SK-N-SH (cell line): Measurements from ENCODE around the gene CAMK2N2. TPM values are rescaled to one million over a fixed set of nuclear protein-coding genes. Genes with fewer than 3 reads are reported as not detected.
A peak's percentile ranks its signal among the peaks of the same experiment; 100 is the strongest.

Source experiments
- CTCF ChIA-PET: fragments of 300-600, 350-600 bp; formaldehyde crosslinking; extraction: SDS; loops from one replicate; lab custom pipeline; 2021; lab: Yijun Ruan, JAX
- POLR2A ChIA-PET: fragments of 350-600 bp; sonication (Branson Sonifier 250); formaldehyde crosslinking; extraction: SDS; loops from one replicate; lab custom pipeline; 2020; ENCODE audit warnings: antibody characterized with exemption, inconsistent platforms; lab: Yijun Ruan, JAX
- DNase-seq: peaks from one replicate; pipeline ENCODE4 v3.0.0; 2012
- H2AFZ ChIP-seq: fragments of 200-600 bp; sonication (generic); 2 replicates; pipeline ENCODE4 v1.8.1; 2016; ENCODE audit warnings: antibody characterized with exemption, mild to moderate bottlenecking, low read depth
- H3F3A ChIP-seq: fragments of 200-600 bp; sonication (generic); replicated peaks from 2 replicates; pipeline ENCODE3; 2016; ENCODE audit warnings: antibody characterized with exemption, mild to moderate bottlenecking; ENCODE audit not compliant: insufficient read depth
- H3K27ac ChIP-seq, 2 experiments: fragments of 200-500 bp in 1 of 2; fragments of 200-600 bp in 1 of 2; sonication (Bioruptor generic) in 1 of 2; sonication (generic), shearing (Covaris generic) in 1 of 2; 2 replicates each; pipeline versions ENCODE4 v1.5.1 to v1.6.1; 2014 to 2016; ENCODE audit warnings: low read depth in 2 of 2, inconsistent platforms in 1 of 2, low read length in 1 of 2, mild to moderate bottlenecking in 1 of 2, mixed read lengths in 1 of 2
- H3K27me3 ChIP-seq: fragments of 200-600 bp; sonication (generic), shearing (Covaris generic); 2 replicates; pipeline ENCODE4 v1.6.1; 2016; ENCODE audit warnings: mixed run types; ENCODE audit not compliant: insufficient read depth
- H3K36me3 ChIP-seq, 2 experiments: fragments of 200-500 bp in 1 of 2; fragments of 200-600 bp in 1 of 2; sonication (Bioruptor generic) in 1 of 2; sonication (generic) in 1 of 2; replicated peaks in 1 of 2; 2 replicates each; pipeline versions ENCODE3 to v1.5.1; 2014 to 2016; ENCODE audit warnings: low read length in 1 of 2, mild to moderate bottlenecking in 1 of 2; ENCODE audit not compliant: insufficient read depth in 2 of 2, control insufficient read depth in 1 of 2
- H3K4me1 ChIP-seq, 2 experiments: fragments of 200-500 bp in 1 of 2; fragments of 200-600 bp in 1 of 2; sonication (Bioruptor generic) in 1 of 2; sonication (generic), shearing (Covaris generic) in 1 of 2; 2 replicates each; pipeline versions ENCODE4 v1.5.1 to v1.6.1; 2014 to 2016; ENCODE audit warnings: low read depth in 1 of 2, low read length in 1 of 2, mixed run types in 1 of 2; ENCODE audit not compliant: insufficient read depth in 2 of 2, control insufficient read depth in 1 of 2
- H3K4me2 ChIP-seq: fragments of 200-600 bp; sonication (generic), shearing (Covaris generic); 2 replicates; pipeline ENCODE4 v1.6.1; 2017; ENCODE audit warnings: mixed run types
- H3K4me3 ChIP-seq, 2 experiments: fragments of 200-500 bp in 1 of 2; fragments of 200-600 bp in 1 of 2; sonication (Bioruptor generic) in 1 of 2; sonication (generic), shearing (Covaris generic) in 1 of 2; 2 replicates each; pipeline versions ENCODE4 v1.5.1 to v1.8.1; 2014 to 2016; ENCODE audit warnings: low read depth in 2 of 2, inconsistent platforms in 1 of 2, low read length in 1 of 2, mild to moderate bottlenecking in 1 of 2, mixed read lengths in 1 of 2, moderate library complexity in 1 of 2
- H3K79me2 ChIP-seq: fragments of 200-600 bp; sonication (generic); 2 replicates; pipeline ENCODE4 v1.8.1; 2017; ENCODE audit warnings: mild to moderate bottlenecking; ENCODE audit not compliant: insufficient read depth
- H3K9ac ChIP-seq: fragments of 200-600 bp; sonication (generic); 2 replicates; pipeline ENCODE4 v1.6.1; 2017; ENCODE audit warnings: mixed run types
- H3K9me2 ChIP-seq: fragments of 200-600 bp; sonication (generic); 2 replicates; pipeline ENCODE4 v1.6.1; 2017; ENCODE audit warnings: mixed run types
- H3K9me3 ChIP-seq: fragments of 200-600 bp; sonication (generic); 2 replicates; pipeline ENCODE4 v1.6.1; 2017; ENCODE audit warnings: mixed run types, mild to moderate bottlenecking, moderate library complexity
- H4K20me1 ChIP-seq: fragments of 200-600 bp; sonication (generic); 2 replicates; pipeline ENCODE4 v1.6.1; 2017; ENCODE audit warnings: mild to moderate bottlenecking, mixed run types; ENCODE audit not compliant: insufficient read depth
- CHD2 ChIP-seq: fragments of 150-350 bp; IDR thresholded peaks from 2 replicates; pipeline ENCODE4 v1.6.1; 2018; ENCODE audit warnings: low read length; ENCODE audit not compliant: partially characterized antibody
- ELF1 ChIP-seq: IDR thresholded peaks from 2 replicates; pipeline ENCODE4 v1.4.0; 2012
- EP300 ChIP-seq, 2 experiments: IDR thresholded peaks; 2 replicates each; pipeline versions ENCODE4 v1.4.0 to v1.6.1; 2012; ENCODE audit warnings: borderline replicate concordance in 1 of 2, low read depth in 1 of 2, low read length in 1 of 2
- EZH2phosphoT487 ChIP-seq: fragments of 200-600 bp; sonication (generic); IDR thresholded peaks from 2 replicates; pipeline ENCODE4 v1.6.1; 2017; ENCODE audit warnings: low read depth, mixed run types, mild to moderate bottlenecking, antibody characterized with exemption, moderate library complexity, borderline replicate concordance
- FOSL2 ChIP-seq: IDR thresholded peaks from 2 replicates; pipeline ENCODE4 v1.4.0; 2012; ENCODE audit warnings: low read depth, mild to moderate bottlenecking, moderate library complexity, borderline replicate concordance
- FOXJ3 ChIP-seq: sonication (generic); formaldehyde crosslinking; IDR thresholded peaks from 2 replicates; pipeline ENCODE4 v1.5.1; 2020; ENCODE audit warnings: mild to moderate bottlenecking, missing genetic modification reagents
- FOXM1 ChIP-seq: IDR thresholded peaks from 2 replicates; pipeline ENCODE4 v1.4.0; 2012; ENCODE audit warnings: low read depth, mild to moderate bottlenecking
- GABPA ChIP-seq: IDR thresholded peaks from 2 replicates; pipeline ENCODE4 v1.4.0; 2012; ENCODE audit warnings: low read depth, mild to moderate bottlenecking
- MEF2A ChIP-seq: IDR thresholded peaks from 2 replicates; pipeline ENCODE4 v1.4.0; 2012; ENCODE audit warnings: low read depth, borderline replicate concordance
- MXI1 ChIP-seq: IDR thresholded peaks from 2 replicates; pipeline ENCODE4 v1.6.1; 2012; ENCODE audit warnings: mild to moderate bottlenecking, low read depth, low read length, improper control_type of control experiment
- NRF1 ChIP-seq: IDR thresholded peaks from 2 replicates; pipeline ENCODE4 v1.6.1; 2012; ENCODE audit warnings: low read depth, mild to moderate bottlenecking, low read length
- POLR2AphosphoS5 ChIP-seq: IDR thresholded peaks from 2 replicates; pipeline ENCODE4 v1.6.1; 2012; ENCODE audit warnings: low read depth, low read length
- RAD21 ChIP-seq: IDR thresholded peaks from 2 replicates; pipeline ENCODE4 v1.6.1; 2012; ENCODE audit warnings: mild to moderate bottlenecking, low read length
- RFX5 ChIP-seq: IDR thresholded peaks from 2 replicates; pipeline ENCODE4 v1.6.1; 2012; ENCODE audit warnings: mild to moderate bottlenecking, improper control_type of control experiment, low read length
- SMC3 ChIP-seq: IDR thresholded peaks from 2 replicates; pipeline ENCODE4 v1.6.1; 2012; ENCODE audit warnings: low read depth, low read length, improper control_type of control experiment
- TAF1 ChIP-seq: IDR thresholded peaks from 2 replicates; pipeline ENCODE4 v1.6.1; 2012; ENCODE audit warnings: low read depth, mild to moderate bottlenecking, low read length, moderate library complexity, borderline replicate concordance
- TCF12 ChIP-seq: IDR thresholded peaks from 2 replicates; pipeline ENCODE4 v1.4.0; 2012
- TEAD4 ChIP-seq: IDR thresholded peaks from 2 replicates; pipeline ENCODE4 v1.4.0; 2012; ENCODE audit warnings: mild to moderate bottlenecking, borderline replicate concordance; ENCODE audit not compliant: insufficient read depth
- YY1 ChIP-seq: IDR thresholded peaks from 2 replicates; pipeline ENCODE4 v1.4.0; 2012; ENCODE audit warnings: low read depth, mild to moderate bottlenecking
- WGBS: methylation state at CpG from one replicate; pipeline ENCODE4 v1.1.6; 2017; ENCODE audit warnings: low lambda C conversion rate; 5-methylcytosine and 5-hydroxymethylcytosine counted together
- polyA plus RNA-seq, 3 experiments: library from polyadenylated mRNA; depleted of rRNA; stranded (reverse); fragments of >200 nt; gene quantifications; 2 replicates each; pipeline ENCODE4 v1.2.3, GENCODE V29; 2012
- TF ChIP-seq, protein P1 (sequence below): IDR thresholded peaks from 2 replicates; pipeline ENCODE4 v1.4.0; 2012; ENCODE audit warnings: low read depth
- TF ChIP-seq, protein P2 (sequence below): IDR thresholded peaks from 2 replicates; pipeline ENCODE4; 2012
- TF ChIP-seq, protein P3 (sequence below): IDR thresholded peaks from 2 replicates; pipeline ENCODE4 v1.4.0; 2012; ENCODE audit warnings: low read depth, borderline replicate concordance
- TF ChIP-seq, protein P4 (sequence below): fragments of 150-350 bp; IDR thresholded peaks from 2 replicates; pipeline ENCODE4 v1.6.1; 2017; ENCODE audit warnings: antibody characterized with exemption, low read length, low read depth, borderline replicate concordance
- TF ChIP-seq, protein P5 (sequence below): IDR thresholded peaks from 2 replicates; pipeline ENCODE4 v1.4.0; 2012; ENCODE audit warnings: low read depth, borderline replicate concordance
- TF ChIP-seq, protein P6 (sequence below): IDR thresholded peaks from 2 replicates; pipeline ENCODE4 v1.6.1; 2012; ENCODE audit warnings: mild to moderate bottlenecking, low read depth, low read length, moderate library complexity

The CAMK2N2 gene
- polyA plus RNA-seq, 1 of the 3 experiments (the other 2 are of a cell fraction): 2.2 TPM

DNA sequence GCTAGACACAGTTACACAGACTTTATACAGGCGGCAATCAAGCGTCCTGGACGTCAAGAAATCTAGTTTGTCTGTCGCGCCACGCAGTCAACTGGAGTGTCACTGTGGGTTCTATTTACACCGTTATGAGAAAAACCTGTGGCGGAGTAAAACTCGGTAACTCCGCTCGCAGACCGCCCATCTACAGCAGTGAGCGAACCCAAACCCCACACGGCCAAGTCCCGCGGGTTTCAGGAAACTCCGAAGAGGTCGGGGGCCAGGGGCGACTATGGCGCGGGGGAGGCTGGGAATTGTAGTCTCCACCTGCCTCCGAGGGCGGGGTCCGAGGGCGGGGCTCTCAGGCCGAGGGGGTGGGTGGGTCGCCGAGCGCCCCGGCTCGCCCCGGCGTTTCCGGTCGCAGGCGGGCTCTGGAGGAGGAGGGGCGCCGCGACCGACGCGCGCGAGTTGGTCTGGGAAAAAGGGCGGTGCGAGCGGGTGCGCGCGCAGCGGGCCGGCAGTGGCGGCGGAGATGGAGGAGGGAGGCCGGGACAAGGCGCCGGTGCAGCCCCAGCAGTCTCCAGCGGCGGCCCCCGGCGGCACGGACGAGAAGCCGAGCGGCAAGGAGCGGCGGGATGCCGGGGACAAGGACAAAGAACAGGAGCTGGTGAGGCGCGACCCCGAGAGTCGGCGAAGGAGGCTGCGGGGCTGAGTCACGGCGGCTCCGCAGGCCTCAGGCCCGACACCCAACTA lies 37.6 kb upstream of the CAMK2N2 start, which contains the start of gene PSMD2:
TSS of gene PSMD2 (plus strand) at position 483 of the 729 bp plus-strand sequence. CDS start at position 509, 26 bp downstream.
- POLR2A ChIA-PET: no interaction called here
- TF ChIP-seq GABPA (peak; percentile 69), EP300 (IDR thresholded peaks at IDR 0.05; ENCODE audit: borderline replicate concordance in 1 of 2, low read depth in 1 of 2, low read length in 1 of 2) (no peak), SMC3 (no peak), POLR2AphosphoS5 (peak; percentile 96), TAF1 (peak; percentile 85), TEAD4 (no peak), MEF2A (no peak), NRF1 (peak; percentile 67), FOXM1 (no peak), EZH2phosphoT487 (no peak), ELF1 (peak; percentile 71), FOSL2 (no peak), RAD21 (no peak), CHD2 (peak; percentile 99), MXI1 (peak; percentile 45; the same call in 1 of the 2 replicates), TCF12 (peak; percentile 21; the same call in 1 of the 2 replicates), YY1 (peak; percentile 76), FOXJ3 (CRISPR knock-in tag) (no peak), RFX5 (no peak)
- TF ChIP-seq, protein P1, sequence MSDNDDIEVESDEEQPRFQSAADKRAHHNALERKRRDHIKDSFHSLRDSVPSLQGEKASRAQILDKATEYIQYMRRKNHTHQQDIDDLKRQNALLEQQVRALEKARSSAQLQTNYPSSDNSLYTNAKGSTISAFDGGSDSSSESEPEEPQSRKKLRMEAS: peak; percentile 60
- TF ChIP-seq, protein P2, sequence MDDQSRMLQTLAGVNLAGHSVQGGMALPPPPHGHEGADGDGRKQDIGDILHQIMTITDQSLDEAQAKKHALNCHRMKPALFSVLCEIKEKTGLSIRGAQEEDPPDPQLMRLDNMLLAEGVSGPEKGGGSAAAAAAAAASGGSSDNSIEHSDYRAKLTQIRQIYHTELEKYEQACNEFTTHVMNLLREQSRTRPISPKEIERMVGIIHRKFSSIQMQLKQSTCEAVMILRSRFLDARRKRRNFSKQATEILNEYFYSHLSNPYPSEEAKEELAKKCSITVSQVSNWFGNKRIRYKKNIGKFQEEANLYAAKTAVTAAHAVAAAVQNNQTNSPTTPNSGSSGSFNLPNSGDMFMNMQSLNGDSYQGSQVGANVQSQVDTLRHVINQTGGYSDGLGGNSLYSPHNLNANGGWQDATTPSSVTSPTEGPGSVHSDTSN: no peak; the same call in 1 of the 2 replicates
- TF ChIP-seq, protein P3, sequence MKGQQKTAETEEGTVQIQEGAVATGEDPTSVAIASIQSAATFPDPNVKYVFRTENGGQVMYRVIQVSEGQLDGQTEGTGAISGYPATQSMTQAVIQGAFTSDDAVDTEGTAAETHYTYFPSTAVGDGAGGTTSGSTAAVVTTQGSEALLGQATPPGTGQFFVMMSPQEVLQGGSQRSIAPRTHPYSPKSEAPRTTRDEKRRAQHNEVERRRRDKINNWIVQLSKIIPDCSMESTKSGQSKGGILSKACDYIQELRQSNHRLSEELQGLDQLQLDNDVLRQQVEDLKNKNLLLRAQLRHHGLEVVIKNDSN: no peak; the same call in 1 of the 2 replicates
- TF ChIP-seq, protein P4, sequence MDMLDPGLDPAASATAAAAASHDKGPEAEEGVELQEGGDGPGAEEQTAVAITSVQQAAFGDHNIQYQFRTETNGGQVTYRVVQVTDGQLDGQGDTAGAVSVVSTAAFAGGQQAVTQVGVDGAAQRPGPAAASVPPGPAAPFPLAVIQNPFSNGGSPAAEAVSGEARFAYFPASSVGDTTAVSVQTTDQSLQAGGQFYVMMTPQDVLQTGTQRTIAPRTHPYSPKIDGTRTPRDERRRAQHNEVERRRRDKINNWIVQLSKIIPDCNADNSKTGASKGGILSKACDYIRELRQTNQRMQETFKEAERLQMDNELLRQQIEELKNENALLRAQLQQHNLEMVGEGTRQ: no peak
- TF ChIP-seq, protein P5, sequence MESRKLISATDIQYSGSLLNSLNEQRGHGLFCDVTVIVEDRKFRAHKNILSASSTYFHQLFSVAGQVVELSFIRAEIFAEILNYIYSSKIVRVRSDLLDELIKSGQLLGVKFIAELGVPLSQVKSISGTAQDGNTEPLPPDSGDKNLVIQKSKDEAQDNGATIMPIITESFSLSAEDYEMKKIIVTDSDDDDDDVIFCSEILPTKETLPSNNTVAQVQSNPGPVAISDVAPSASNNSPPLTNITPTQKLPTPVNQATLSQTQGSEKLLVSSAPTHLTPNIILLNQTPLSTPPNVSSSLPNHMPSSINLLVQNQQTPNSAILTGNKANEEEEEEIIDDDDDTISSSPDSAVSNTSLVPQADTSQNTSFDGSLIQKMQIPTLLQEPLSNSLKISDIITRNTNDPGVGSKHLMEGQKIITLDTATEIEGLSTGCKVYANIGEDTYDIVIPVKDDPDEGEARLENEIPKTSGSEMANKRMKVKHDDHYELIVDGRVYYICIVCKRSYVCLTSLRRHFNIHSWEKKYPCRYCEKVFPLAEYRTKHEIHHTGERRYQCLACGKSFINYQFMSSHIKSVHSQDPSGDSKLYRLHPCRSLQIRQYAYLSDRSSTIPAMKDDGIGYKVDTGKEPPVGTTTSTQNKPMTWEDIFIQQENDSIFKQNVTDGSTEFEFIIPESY: peak; percentile 98
- TF ChIP-seq, protein P6, sequence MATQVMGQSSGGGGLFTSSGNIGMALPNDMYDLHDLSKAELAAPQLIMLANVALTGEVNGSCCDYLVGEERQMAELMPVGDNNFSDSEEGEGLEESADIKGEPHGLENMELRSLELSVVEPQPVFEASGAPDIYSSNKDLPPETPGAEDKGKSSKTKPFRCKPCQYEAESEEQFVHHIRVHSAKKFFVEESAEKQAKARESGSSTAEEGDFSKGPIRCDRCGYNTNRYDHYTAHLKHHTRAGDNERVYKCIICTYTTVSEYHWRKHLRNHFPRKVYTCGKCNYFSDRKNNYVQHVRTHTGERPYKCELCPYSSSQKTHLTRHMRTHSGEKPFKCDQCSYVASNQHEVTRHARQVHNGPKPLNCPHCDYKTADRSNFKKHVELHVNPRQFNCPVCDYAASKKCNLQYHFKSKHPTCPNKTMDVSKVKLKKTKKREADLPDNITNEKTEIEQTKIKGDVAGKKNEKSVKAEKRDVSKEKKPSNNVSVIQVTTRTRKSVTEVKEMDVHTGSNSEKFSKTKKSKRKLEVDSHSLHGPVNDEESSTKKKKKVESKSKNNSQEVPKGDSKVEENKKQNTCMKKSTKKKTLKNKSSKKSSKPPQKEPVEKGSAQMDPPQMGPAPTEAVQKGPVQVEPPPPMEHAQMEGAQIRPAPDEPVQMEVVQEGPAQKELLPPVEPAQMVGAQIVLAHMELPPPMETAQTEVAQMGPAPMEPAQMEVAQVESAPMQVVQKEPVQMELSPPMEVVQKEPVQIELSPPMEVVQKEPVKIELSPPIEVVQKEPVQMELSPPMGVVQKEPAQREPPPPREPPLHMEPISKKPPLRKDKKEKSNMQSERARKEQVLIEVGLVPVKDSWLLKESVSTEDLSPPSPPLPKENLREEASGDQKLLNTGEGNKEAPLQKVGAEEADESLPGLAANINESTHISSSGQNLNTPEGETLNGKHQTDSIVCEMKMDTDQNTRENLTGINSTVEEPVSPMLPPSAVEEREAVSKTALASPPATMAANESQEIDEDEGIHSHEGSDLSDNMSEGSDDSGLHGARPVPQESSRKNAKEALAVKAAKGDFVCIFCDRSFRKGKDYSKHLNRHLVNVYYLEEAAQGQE: peak; percentile 15

More for the DNA sequence above, 37.6 kb upstream of the CAMK2N2 start, which contains the start of gene PSMD2:
- peak within 1 kb of the TSS; percentile 94 for H3K9ac ChIP-seq
- peaks cover 36 to 38% of the 10 kb centered on the region in 2 experiments for H3K36me3 ChIP-seq
- H3K9me3 ChIP-seq: no peaks in the 10 kb centered on the region
- H3K79me2 ChIP-seq: peaks cover 49% of the 10 kb centered on the region
- peak; percentile 99 for DNase-seq
- CTCF ChIA-PET: interaction anchor here (1.0 to 1.6 kb wide), 3 partner anchors 10 to 55 kb away, joined by 3 to 6 read pairs (median 4); partner anchors contain the start of gene EEF1AKMT4
- H3K27me3 ChIP-seq: no peaks in the 10 kb centered on the region; the same call in 1 of the 2 replicates
- peaks cover 18% of the 10 kb centered on the region for H4K20me1 ChIP-seq
- peaks cover 9 to 10% of the 10 kb centered on the region in 2 experiments; a peak in 3 of 4 replicates for H3K4me1 ChIP-seq
- H3K27ac ChIP-seq: peak within 1 kb of the TSS; percentile 78 to 87
- 1% methylated on average over 20 of the region's 78 CpGs for WGBS
- H3F3A ChIP-seq: peaks cover 22% of the 10 kb centered on the region
- H2AFZ ChIP-seq: peak within 1 kb of the TSS; percentile 99
- H3K9me2 ChIP-seq: no peaks in the 10 kb centered on the region
- H3K4me2 ChIP-seq: peak within 1 kb of the TSS; percentile 91
- H3K4me3 ChIP-seq: peak within 1 kb of the TSS; percentile 94 to 96
